Mucosa of stomach (tissue), 1 donor: ENCODE measurements around the gene RXFP2.
A peak's percentile ranks its signal among the peaks of the same experiment; 100 is the strongest.

Source experiments
- H3K27me3 ChIP-seq: one replicate; pipeline ENCODE4 v1.7.0; 2013; ENCODE audit warnings: mild to moderate bottlenecking, low read length; ENCODE audit not compliant: control insufficient read depth, insufficient read depth
- H3K36me3 ChIP-seq: one replicate; pipeline ENCODE4 v1.7.0; 2013; ENCODE audit warnings: low read length; ENCODE audit not compliant: control insufficient read depth, insufficient read depth
- H3K4me1 ChIP-seq: one replicate; pipeline ENCODE4 v1.7.0; 2013; ENCODE audit warnings: mild to moderate bottlenecking, low read length; ENCODE audit not compliant: control insufficient read depth, insufficient read depth
- H3K4me3 ChIP-seq: one replicate; pipeline ENCODE4 v1.7.0; 2013; ENCODE audit warnings: low read length
- H3K9ac ChIP-seq: one replicate; pipeline ENCODE4 v1.7.0; 2013; ENCODE audit warnings: mild to moderate bottlenecking, low read length, moderate library complexity
- H3K9me3 ChIP-seq: one replicate; pipeline ENCODE4 v1.7.0; 2013; ENCODE audit warnings: mild to moderate bottlenecking, low read length, moderate library complexity; ENCODE audit not compliant: control insufficient read depth
- donor health status: Pancreatic carcinoma.

RXFP2 gene

DNA sequence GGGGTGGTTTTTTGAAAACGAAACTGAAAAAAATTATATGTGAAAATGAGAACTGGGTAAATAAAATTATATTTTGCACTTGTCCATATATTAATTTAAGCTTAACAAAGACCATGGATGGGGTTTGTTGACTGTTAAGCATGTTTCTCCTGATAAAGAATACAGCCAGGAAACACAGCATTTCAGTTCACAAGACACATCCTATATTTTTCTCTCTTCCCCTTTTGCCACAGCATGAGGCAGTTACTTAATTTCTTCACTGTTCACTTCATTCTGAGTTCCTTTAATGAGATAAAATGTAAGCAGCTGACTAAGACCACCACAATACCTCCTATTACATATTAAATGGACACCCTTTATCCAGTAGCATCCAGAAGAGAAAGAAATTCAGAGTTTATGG, 64.0 kb downstream of the RXFP2 start:
- Histone ChIP-seq H3K4me3 (no peak overlapping the region), H3K9me3 (no peaks in the 10 kb centered on the region), H3K27me3 (no peaks in the 10 kb centered on the region), H3K4me1 (no peaks in the 10 kb centered on the region), H3K36me3 (no peaks in the 10 kb centered on the region), H3K9ac (no peak overlapping the region)

DNA sequence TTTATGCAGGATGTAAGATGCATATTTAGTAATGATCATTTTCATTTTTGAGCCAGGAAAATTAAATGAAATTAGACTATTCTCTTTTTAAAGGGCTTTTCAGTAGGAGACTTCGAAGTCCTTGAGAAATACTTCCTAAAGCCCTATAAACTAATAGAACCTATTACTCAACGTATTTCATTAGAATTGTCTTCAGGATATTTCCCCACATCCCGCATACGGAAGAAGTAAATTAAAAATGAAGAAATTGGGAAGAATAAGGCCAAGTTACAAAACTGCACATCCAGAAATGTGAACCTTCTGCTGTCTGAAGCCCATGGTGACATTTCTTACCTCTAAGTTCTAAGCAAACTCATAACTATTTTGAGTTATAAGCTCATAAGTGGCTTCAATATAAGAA, 66.5 kb downstream of the RXFP2 start:
- Histone ChIP-seq H3K27me3 (no peaks in the 10 kb centered on the region), H3K4me3 (no peak overlapping the region), H3K36me3 (no peaks in the 10 kb centered on the region), H3K4me1 (no peaks in the 10 kb centered on the region), H3K9me3 (no peaks in the 10 kb centered on the region), H3K9ac (no peak overlapping the region)

DNA sequence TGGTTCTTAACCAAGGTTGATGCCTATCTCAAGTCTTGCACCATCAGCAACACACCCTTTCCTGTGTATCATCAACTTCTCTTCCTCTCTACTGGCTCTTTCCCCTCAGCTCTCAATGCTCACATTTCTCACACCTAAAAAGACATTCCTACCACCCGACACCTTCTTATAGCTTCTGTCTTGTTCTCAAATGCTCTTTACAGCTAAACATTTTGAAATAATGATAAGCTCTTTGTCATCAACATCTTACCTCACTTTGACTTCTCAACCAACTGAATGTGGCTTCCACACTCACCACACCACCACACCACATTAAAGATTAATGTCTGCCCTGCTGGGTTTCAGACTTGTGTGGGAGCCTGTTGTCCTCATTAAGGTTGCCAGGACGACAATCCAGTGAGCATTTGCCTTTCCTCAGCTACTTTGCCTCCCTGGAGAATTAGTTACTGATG, 67.8 kb downstream of the RXFP2 start:
- Histone ChIP-seq H3K4me1 (no peaks in the 10 kb centered on the region), H3K9me3 (no peaks in the 10 kb centered on the region), H3K4me3 (no peak overlapping the region), H3K9ac (no peak overlapping the region), H3K27me3 (no peaks in the 10 kb centered on the region), H3K36me3 (no peaks in the 10 kb centered on the region)

DNA sequence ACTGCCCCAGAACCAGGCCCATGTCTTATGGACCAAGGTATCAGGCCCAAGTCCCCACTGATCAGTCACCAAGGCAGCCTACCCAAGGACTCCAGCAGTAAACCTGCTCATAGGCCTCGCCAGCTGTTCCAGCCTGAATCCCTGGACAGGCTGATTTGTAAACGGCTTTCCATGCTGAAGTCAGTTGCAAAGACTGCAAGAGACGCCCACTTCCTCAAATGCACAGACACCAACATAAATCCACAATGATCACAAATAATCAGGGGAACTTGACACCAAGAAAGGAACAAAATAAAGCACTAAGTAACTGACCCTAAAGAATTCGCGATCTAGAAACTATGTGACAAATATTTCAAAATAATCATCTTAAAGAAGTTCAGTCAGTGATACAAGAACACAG, 75.2 kb downstream of the RXFP2 start:
- Histone ChIP-seq H3K36me3 (no peaks in the 10 kb centered on the region), H3K4me1 (no peaks in the 10 kb centered on the region), H3K9me3 (no peaks in the 10 kb centered on the region), H3K9ac (no peak overlapping the region), H3K27me3 (no peaks in the 10 kb centered on the region), H3K4me3 (no peak overlapping the region)

DNA sequence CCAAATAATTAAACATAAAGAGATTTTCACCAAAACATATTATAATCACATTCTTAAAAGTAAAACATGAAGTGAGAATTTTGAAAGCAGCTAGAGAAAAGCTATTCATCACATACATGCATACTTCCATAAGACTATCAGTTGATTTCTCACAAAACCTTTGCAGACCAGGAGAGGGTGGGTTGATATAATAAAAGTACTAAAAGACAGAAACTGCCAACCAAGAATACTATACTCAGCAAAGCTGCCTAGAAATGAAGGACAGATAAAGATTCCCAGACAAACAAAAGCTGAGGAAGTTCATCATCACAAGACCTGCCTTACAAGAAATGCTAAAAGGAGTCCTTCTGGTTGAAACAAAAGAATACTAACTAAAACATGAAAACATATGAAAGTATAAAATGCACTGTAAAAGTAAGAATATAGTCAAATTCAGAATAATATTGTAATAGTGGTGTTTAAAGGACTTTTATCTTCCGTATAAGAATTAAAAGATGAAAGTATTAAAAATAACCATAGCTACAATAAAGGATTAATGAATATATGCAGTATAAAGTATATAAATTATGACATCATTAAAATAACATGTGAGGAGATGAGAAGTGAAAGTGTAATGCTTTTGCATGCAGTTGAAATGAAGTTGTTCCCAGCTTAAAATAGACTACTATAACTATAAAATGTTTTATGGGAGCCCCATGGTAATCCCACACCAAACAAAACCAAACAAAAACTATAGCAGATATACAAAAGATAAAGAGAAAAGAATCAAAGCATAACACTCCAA, 76.2 kb downstream of the RXFP2 start:
- H3K9ac ChIP-seq, result no peak overlapping the region
- H3K27me3 ChIP-seq, result no peaks in the 10 kb centered on the region
- no peak overlapping the region for H3K4me3 ChIP-seq
- H3K4me1 ChIP-seq, result no peaks in the 10 kb centered on the region
- no peaks in the 10 kb centered on the region for H3K36me3 ChIP-seq
- H3K9me3 ChIP-seq, result no peaks in the 10 kb centered on the region

GRCh38 chr13:31818236-31818635, 78.9 kb downstream of the RXFP2 start:
- Histone ChIP-seq H3K9ac (no peak overlapping the region), H3K27me3 (no peaks in the 10 kb centered on the region), H3K36me3 (no peaks in the 10 kb centered on the region), H3K9me3 (no peaks in the 10 kb centered on the region), H3K4me1 (no peaks in the 10 kb centered on the region), H3K4me3 (no peak overlapping the region)

DNA sequence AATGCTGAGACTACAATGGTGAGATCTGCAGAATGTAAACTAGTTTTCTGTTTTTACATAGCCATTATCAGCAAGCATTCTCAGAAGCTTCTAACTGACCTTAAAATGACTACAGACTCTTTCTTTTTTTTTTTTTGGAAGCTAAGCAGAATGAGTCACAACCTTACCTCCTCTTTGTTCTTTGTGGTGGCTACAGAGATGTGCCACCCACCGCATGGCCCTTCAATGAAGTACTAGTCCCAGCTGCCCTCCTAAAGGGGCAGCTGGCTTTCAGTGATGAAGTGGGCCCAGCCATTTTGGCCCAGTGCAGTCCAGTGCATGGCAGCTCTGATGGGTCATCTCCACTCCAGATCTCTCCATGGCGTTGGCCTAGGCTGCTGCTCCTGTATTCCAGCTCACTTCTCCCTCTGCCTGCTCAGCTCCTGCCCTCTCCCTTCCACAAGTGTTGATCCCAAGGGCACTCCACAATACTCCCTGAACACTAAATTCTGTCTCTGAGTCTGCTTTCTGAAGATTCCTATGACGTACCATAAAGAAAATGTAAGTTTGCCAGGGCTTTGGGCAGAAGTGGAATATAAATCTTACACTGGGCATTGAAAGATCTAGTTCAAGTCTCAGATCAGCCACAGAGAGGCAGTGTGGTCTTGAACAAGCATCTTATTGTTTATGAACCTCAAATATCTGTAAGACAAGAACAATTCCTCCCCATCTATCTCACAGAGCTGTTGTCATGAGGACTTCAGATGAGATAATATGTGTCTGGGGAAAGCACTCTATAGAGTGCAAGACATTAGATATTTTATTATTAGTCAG, 85.6 kb downstream of the RXFP2 start:
- Histone ChIP-seq H3K4me1 (no peaks in the 10 kb centered on the region), H3K9me3 (no peaks in the 10 kb centered on the region), H3K4me3 (no peak overlapping the region), H3K9ac (no peak overlapping the region), H3K36me3 (no peaks in the 10 kb centered on the region), H3K27me3 (no peaks in the 10 kb centered on the region)

GRCh38 chr13:31826521-31826920, 87.2 kb downstream of the RXFP2 start:
- Histone ChIP-seq H3K9me3 (no peaks in the 10 kb centered on the region), H3K4me1 (no peaks in the 10 kb centered on the region), H3K27me3 (no peaks in the 10 kb centered on the region), H3K36me3 (no peaks in the 10 kb centered on the region), H3K4me3 (no peak overlapping the region), H3K9ac (no peak overlapping the region)

- no peaks in the 10 kb centered on the region for H3K27me3 ChIP-seq
- H3K4me1 ChIP-seq, result no peaks in the 10 kb centered on the region
- no peaks in the 10 kb centered on the region for H3K9me3 ChIP-seq
- no peak overlapping the region for H3K4me3 ChIP-seq
- no peak overlapping the region for H3K9ac ChIP-seq
- no peaks in the 10 kb centered on the region for H3K36me3 ChIP-seq
Measured at GRCh38 chr13:31827707-31828106, 88.4 kb downstream of the RXFP2 start.

- H3K4me1 ChIP-seq, result no peaks in the 10 kb centered on the region
- no peak overlapping the region for H3K9ac ChIP-seq
- no peaks in the 10 kb centered on the region for H3K27me3 ChIP-seq
- no peaks in the 10 kb centered on the region for H3K9me3 ChIP-seq
- H3K4me3 ChIP-seq, result no peak overlapping the region
- H3K36me3 ChIP-seq, result no peaks in the 10 kb centered on the region
Measured at GRCh38 chr13:31835932-31836331, 96.6 kb downstream of the RXFP2 start.

DNA sequence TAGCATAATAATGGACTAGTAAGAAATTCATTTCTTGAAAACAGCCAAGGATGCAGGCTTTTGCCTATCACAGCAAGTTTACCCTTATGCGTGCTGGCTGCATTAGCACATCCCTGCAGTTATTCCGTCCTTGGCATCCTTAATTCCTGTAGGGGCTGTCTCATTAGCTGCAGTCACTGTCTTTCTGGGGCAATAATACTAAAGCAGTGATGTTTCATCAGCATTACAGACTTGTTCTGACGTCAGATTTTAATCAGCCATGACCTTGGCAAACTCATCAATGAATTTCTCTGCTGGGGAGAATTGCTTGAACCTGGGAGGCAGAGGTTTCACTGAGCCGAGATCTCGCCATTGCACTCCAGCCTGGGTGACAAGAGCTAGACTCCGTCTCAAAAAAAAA, 103.7 kb downstream of the RXFP2 start:
- H3K9ac ChIP-seq, result no peak overlapping the region
- H3K27me3 ChIP-seq, result peaks cover 14% of the 10 kb centered on the region
- peaks cover 4% of the 10 kb centered on the region for H3K4me1 ChIP-seq

DNA sequence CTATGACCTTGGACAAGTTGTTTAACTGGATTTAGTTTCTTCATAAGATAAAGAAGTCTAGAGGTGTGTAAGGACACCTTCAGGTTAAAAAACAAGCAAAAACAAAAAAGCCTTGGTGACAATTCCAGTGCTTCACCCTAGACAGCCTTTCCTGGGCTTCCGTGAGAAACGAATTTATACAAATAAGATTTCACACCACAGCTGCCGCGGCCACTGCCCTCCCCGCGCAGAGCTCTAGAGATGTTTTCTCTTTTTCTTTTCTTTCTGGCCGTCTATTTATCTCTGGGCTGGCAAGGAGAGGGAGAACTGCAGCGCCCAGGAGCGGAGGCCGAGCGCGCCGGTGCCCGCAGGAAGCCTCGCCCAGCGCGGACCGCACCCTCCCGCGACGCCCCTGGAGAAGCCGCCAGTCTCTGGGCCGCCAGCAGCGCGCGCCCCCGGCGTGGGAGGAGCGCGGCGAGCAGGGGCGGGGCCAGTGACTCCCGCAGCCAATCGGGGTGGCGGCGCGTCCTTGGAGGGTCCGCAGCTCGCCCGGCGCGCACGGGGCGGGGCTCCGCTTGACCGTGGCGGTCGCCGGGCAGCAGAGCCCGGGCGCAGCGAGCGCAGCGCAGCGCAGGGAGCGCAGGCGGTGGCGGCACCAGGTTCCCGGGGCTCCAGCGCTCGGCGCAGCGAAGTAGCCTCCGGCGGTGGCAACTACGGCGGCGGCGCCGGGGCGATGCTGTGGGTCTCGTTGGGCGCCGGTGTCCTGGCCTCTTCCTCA, 107.0 kb downstream of the RXFP2 start:
- no peaks in the 10 kb centered on the region for H3K36me3 ChIP-seq
- H3K4me1 ChIP-seq, result peaks cover 4% of the 10 kb centered on the region
- peak overlapping the region; percentile 26 for H3K9ac ChIP-seq
- H3K27me3 ChIP-seq, result peaks cover 14% of the 10 kb centered on the region
- H3K4me3 ChIP-seq, result no peak overlapping the region
- no peaks in the 10 kb centered on the region for H3K9me3 ChIP-seq

More for the DNA sequence above, 103.7 kb downstream of the RXFP2 start:
- no peak overlapping the region for H3K4me3 ChIP-seq
- H3K36me3 ChIP-seq, result no peaks in the 10 kb centered on the region
- H3K9me3 ChIP-seq, result no peaks in the 10 kb centered on the region
